GM12878 (cell line): ENCODE data around the gene RUNX3. TPM values are rescaled to one million over a fixed set of nuclear protein-coding genes. Genes with fewer than 3 reads are reported as not detected.
A peak's percentile ranks its signal among the peaks of the same experiment; 100 is the strongest.

Experiments
- BHLHE40 ChIP-seq, 2 experiments: fragments of 450-650 bp in 1 of 2; IDR thresholded peaks; 2 replicates each; pipeline ENCODE4 v1.6.1; 2011 to 2017; ENCODE audit warnings: low read depth in 2 of 2, borderline replicate concordance in 1 of 2, improper control_type of control experiment in 1 of 2, low read length in 1 of 2, mild to moderate bottlenecking in 1 of 2
- CHD4 ChIP-seq: fragments of 200-600 bp; sonication (generic); IDR thresholded peaks from 2 replicates; pipeline ENCODE4 v1.6.1; 2016; ENCODE audit warnings: mild to moderate bottlenecking
- CREM ChIP-seq: IDR thresholded peaks from 2 replicates; pipeline ENCODE4 v1.6.1; 2014; ENCODE audit warnings: antibody characterized with exemption, low read depth
- GABPA ChIP-seq: IDR thresholded peaks from 2 replicates; pipeline ENCODE4 v1.6.1; 2014; ENCODE audit warnings: antibody characterized with exemption, low read depth, mild to moderate bottlenecking, inconsistent platforms
- MTA2 ChIP-seq: fragments of 450-650 bp; IDR thresholded peaks from 2 replicates; pipeline ENCODE4 v1.6.1; 2016; ENCODE audit warnings: low read depth, mild to moderate bottlenecking, moderate library complexity
- MXI1 ChIP-seq: fragments of 150-350 bp; IDR thresholded peaks from 2 replicates; pipeline ENCODE4 v1.6.1; 2011; ENCODE audit warnings: low read depth, mild to moderate bottlenecking, inconsistent platforms, low read length, improper control_type of control experiment
- NFYB ChIP-seq: IDR thresholded peaks from 2 replicates; pipeline ENCODE4 v1.6.1; 2011; ENCODE audit warnings: low read depth, mild to moderate bottlenecking, low read length, improper control_type of control experiment, moderate library complexity; ENCODE audit not compliant: insufficient read depth
- NR2C2 ChIP-seq: IDR thresholded peaks from 2 replicates; pipeline ENCODE4 v1.6.1; 2011; ENCODE audit warnings: borderline replicate concordance, low read depth; ENCODE audit not compliant: control insufficient read depth, insufficient read length
- NR2F1 ChIP-seq: fragments of 450-650 bp; conservative IDR thresholded peaks from 2 replicates; pipeline ENCODE4 v1.6.1; 2017; ENCODE audit warnings: mild to moderate bottlenecking
- RELB ChIP-seq: fragments of 450-650 bp; IDR thresholded peaks from 2 replicates; pipeline ENCODE4 v1.6.1; 2017; ENCODE audit warnings: low read depth, mild to moderate bottlenecking, moderate library complexity
- REST ChIP-seq: IDR thresholded peaks from 2 replicates; pipeline ENCODE4 v1.6.1; 2012; ENCODE audit warnings: mild to moderate bottlenecking, low read depth, low read length
- SIX5 ChIP-seq: IDR thresholded peaks from 2 replicates; pipeline ENCODE4 v1.6.1; 2011; ENCODE audit warnings: mild to moderate bottlenecking, low read depth, low read length, moderate library complexity; ENCODE audit not compliant: severe bottlenecking
- SMAD1 ChIP-seq: fragments of 450-650 bp; IDR thresholded peaks from 2 replicates; pipeline ENCODE4 v1.6.1; 2018; ENCODE audit warnings: mild to moderate bottlenecking, low read depth; ENCODE audit not compliant: partially characterized antibody
- SMAD5 ChIP-seq: IDR thresholded peaks from 2 replicates; pipeline ENCODE4 v1.6.1; 2016; ENCODE audit warnings: antibody characterized with exemption, low read depth
- SUZ12 ChIP-seq: fragments of 200-600 bp; sonication (generic); IDR thresholded peaks from one replicate; pipeline ENCODE4 v1.6.1; 2018; ENCODE audit warnings: antibody characterized with exemption, mild to moderate bottlenecking; ENCODE audit not compliant: unreplicated experiment
- TCF3 ChIP-seq: IDR thresholded peaks from 2 replicates; pipeline ENCODE4 v1.6.1; 2012; ENCODE audit warnings: low read depth, mild to moderate bottlenecking, low read length, borderline replicate concordance; ENCODE audit not compliant: insufficient read depth
- USF1 ChIP-seq: IDR thresholded peaks from 2 replicates; pipeline ENCODE4 v1.6.1; 2011; ENCODE audit warnings: borderline replicate concordance, low read depth, mild to moderate bottlenecking, moderate library complexity, mixed read lengths, low read length; ENCODE audit not compliant: insufficient read depth; ENCODE audit errors: extremely low read length
- WRNIP1 ChIP-seq: IDR thresholded peaks from 2 replicates; pipeline ENCODE4 v1.6.1; 2011; ENCODE audit warnings: low read depth, low read length, improper control_type of control experiment, borderline replicate concordance
- ZNF274 ChIP-seq: IDR thresholded peaks from one replicate; pipeline ENCODE4 v1.8.0; 2011; ENCODE audit not compliant: insufficient read length, insufficient read depth
- polyA plus RNA-seq, 11 experiments: library from polyadenylated mRNA; depleted of rRNA in 4 of 11; unstranded in 6 of 11; stranded (reverse) in 5 of 11; fragments of >200 nt; fragmentation: Nextera tagmentation in 4 of 11; fragmentation: Illumina TruSeq in 1 of 11; extraction: Ambion mirVana in 4 of 11; extraction: Trizol in 1 of 11; gene quantifications; 1 replicate in 1 of 11; 2 replicates in 10 of 11; pipeline versions ENCODE4 v1.2.1 to v1.2.3, GENCODE V29; 2011 to 2016; ENCODE audit warnings: inconsistent platforms in 2 of 11, missing spikeins in 2 of 11, low read depth in 1 of 11
- total RNA-seq, 4 experiments: library from RNA; depleted of rRNA in 3 of 4; stranded (reverse); fragments of >200 nt in 3 of 4; fragmentation: Illumina TruSeq in 1 of 4; extraction: Trizol in 1 of 4; gene quantifications; 2 replicates each; pipeline versions ENCODE4 v1.2.1 to v1.2.3, GENCODE V29; 2013 to 2021

The RUNX3 gene
- total and polyA plus RNA-seq, 10 of the 15 experiments (the other 5 are each of a cell fraction or from before 2014, with no cell fraction given), result 19.0 to 151 (median 31.4) TPM

DNA sequence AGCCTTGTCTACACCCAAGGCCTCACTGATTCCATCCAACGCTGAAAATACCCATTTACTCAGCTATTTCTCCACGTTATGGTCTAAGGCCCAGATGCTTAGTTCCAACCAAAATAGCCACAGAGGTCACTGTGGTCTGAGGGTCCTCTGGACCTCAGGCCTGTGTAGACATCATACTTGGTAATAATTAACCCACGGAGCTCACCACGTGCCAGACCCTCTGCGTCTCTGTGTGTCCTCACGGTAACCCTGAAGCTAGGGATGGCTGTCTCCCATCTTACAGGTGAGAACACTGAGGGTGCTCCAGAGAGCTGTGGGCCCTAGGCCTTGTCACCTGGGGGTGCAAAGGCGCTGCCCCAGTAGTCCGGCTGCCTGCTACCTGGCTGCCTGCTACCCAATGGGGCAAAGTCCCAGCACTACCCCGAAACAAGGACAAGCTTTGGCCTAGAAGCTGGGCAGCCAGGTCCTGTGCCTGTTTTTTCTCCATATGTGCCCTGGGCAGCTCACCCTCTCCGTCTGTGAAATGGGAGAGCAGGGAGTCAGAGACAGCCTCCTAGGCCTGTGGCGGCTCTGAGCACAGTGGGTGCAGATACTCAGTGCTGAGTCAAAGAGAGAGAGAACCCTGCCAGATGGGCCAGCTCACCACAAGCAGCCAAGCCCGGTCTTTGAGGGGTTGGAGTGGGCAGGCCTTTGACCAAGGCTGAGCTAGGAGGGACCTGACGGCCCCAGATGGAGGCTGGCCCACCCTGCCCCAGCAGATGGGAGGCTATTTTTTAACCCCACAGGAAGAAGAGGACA is 17.0 kb upstream of the RUNX3 start (continued):
- TF ChIP-seq RELB (peak; percentile 35; the same call in 1 of the 2 replicates), USF1 (no peak), MTA2 (no peak), BHLHE40 (IDR thresholded peaks at IDR 0.05; ENCODE audit: borderline replicate concordance in 1 of 2, low read depth in 2 of 2, low read length in 1 of 2) (peak; percentile 31 to 44; a peak in 3 of 4 replicates), TCF3 (peak; percentile 91), NR2F1 (peak; percentile 95), NR2C2 (no peak), CHD4 (no peak), CREM (peak; percentile 57; the same call in 1 of the 2 replicates), ZNF274 (no peak), SMAD1 (no peak), SMAD5 (no peak), WRNIP1 (no peak), GABPA (no peak), SUZ12 (no peak), SIX5 (no peak), REST (no peak), MXI1 (no peak), NFYB (no peak)
